ENCODE results near the gene ACAD8.

DNA sequence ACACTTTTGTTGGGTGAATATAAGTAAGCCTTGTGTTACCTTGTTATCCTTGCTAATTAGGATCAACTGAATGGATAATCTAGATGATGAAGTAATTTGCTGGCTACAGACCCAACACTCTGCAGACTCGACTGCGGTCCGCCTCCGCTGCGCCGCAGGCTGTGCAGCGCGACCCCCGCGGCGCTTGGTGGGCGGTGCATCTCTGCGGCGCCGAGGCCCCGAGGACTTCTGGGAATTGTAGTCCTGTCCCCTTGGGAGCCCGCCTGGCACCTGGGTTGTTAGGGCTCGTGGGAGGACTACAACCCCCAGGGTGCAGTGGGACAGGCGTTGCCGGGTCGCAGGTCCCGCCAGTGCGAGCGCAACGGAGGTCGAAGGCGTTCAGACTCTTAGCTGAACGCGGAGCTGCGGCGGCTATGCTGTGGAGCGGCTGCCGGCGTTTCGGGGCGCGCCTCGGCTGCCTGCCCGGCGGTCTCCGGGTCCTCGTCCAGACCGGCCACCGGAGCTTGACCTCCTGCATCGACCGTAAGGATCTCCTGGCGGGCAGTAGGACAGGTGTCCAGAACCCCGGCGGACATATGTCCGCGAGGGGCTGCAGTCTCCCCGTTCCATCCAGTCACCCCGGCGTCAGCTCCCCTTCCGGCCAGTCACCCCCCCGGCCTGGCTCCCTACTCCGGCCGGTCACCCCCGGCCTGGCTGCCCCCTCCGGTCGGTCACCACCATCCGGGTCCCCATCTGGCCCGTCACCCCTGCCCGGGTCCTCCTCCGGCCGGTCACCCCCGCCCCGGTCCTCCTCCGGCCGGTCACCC lies at the start of gene ACAD8, which contains the start of gene THYN1:
- TF ChIP-seq CTCF (IDR thresholded peaks at IDR 0.05), result no peak
- no peak for TF ChIP-seq PBX3 (IDR thresholded peaks at IDR 0.05)
- TF ChIP-seq EP300 (IDR thresholded peaks at IDR 0.05; ENCODE audit: borderline replicate concordance in 1 of 2, low read depth in 1 of 2, low read length in 1 of 2), result peak in 1 of 2 experiments; percentile 23; a peak in 1 of 4 replicates
- TF ChIP-seq JUND (IDR thresholded peaks at IDR 0.05), result no peak
- no peak for TF ChIP-seq SMC3 (IDR thresholded peaks at IDR 0.05; ENCODE audit: low read depth, low read length)
- TF ChIP-seq POLR2AphosphoS5 (IDR thresholded peaks at IDR 0.05; ENCODE audit: low read depth, low read length), result peak; percentile 84
- TF ChIP-seq EZH2phosphoT487 (IDR thresholded peaks at IDR 0.05; ENCODE audit: borderline replicate concordance, low read depth), result no peak
- no peak for TF ChIP-seq FOXM1 (IDR thresholded peaks at IDR 0.05; ENCODE audit: low read depth)
- 0 out of 2 replicates have a peak, but pooled peaks have one; percentile 9 for TF ChIP-seq ZBTB33 (IDR thresholded peaks at IDR 0.05; ENCODE audit: borderline replicate concordance, low read depth)
- TF ChIP-seq TAF1 (IDR thresholded peaks at IDR 0.05; ENCODE audit: borderline replicate concordance, low read depth, low read length), result peak; percentile 65; the same call in 1 of the 2 replicates
- no peak for TF ChIP-seq GATA2 (CRISPR knock-in tag; IDR thresholded peaks at IDR 0.05)
- no peak for TF ChIP-seq RFX5 (IDR thresholded peaks at IDR 0.05; ENCODE audit: low read length)
- TF ChIP-seq TEAD4 (IDR thresholded peaks at IDR 0.05; ENCODE audit: borderline replicate concordance, insufficient read depth), result no peak

All from SK-N-SH (cell line).